HepG2 (cell line): Measurements from ENCODE around the gene GNB1. TPM values are rescaled to one million over a fixed set of nuclear protein-coding genes. Genes with fewer than 3 reads are reported as not detected.
"Not testable (repeated sequence)": the region's sequence is repeated elsewhere in the genome, so short reads cannot be mapped to it uniquely, and the experiment has no call there.

Experiments
- ATAC-seq: fragments of 200-7000 bp; cut with Tn5 transposase; 3 replicates; pipeline ENCODE4 v1.9.1; 2020; ENCODE audit warnings: mild to moderate bottlenecking, moderate library complexity
- BruUV-seq: library from RNA; stranded (reverse); fragments of 400-500 nt; replicated peaks from 2 replicates; lab custom pipeline; 2021; lab: Mats Ljungman, UMichigan
- CTCF ChIA-PET: fragments of 300-600 bp; formaldehyde crosslinking; extraction: SDS; loops from one replicate; lab custom pipeline; 2021; ENCODE audit warnings: low total read pairs, inconsistent platforms, low intra/inter-chr PET ratio; lab: Yijun Ruan, JAX
- POLR2A ChIA-PET: fragments of 350-600 bp; sonication (Branson Sonifier 250); formaldehyde crosslinking; loops from one replicate; lab custom pipeline; 2020; ENCODE audit warnings: antibody characterized with exemption, inconsistent platforms; lab: Yijun Ruan, JAX
- DNase-seq: peaks from one replicate; pipeline ENCODE4 v3.0.0-alpha.2; 2015; ENCODE audit warnings: low spot score
- FAIRE-seq: peaks from 3 replicates; lab custom pipeline; 2011; peaks lifted over from hg19 to GRCh38; lab: Jason Lieb, UNC
- H2AFZ ChIP-seq: one replicate; pipeline ENCODE4 v1.6.1; 2011; ENCODE audit warnings: low read length, inconsistent platforms
- H3K27ac ChIP-seq: fragments of 300-600 bp; 3 replicates; pipeline ENCODE4 v1.8.0; 2011; ENCODE audit warnings: mixed run types, mild to moderate bottlenecking, mixed read lengths, low read length, inconsistent platforms; ENCODE audit not compliant: insufficient read depth; ENCODE audit errors: extremely low read length
- H3K27me3 ChIP-seq, 2 experiments: fragments of 200-600 bp in 1 of 2; 2 replicates in 1 of 2; 3 replicates in 1 of 2; pipeline versions ENCODE4 v1.6.0 to v1.8.0; 2011; ENCODE audit warnings: low read length in 2 of 2, mild to moderate bottlenecking in 2 of 2, moderate library complexity in 2 of 2, inconsistent platforms in 1 of 2; ENCODE audit not compliant: insufficient read depth in 2 of 2, control insufficient read depth in 1 of 2
- H3K36me3 ChIP-seq, 2 experiments: fragments of 200-600 bp in 1 of 2; replicated peaks in 1 of 2; 2 replicates in 1 of 2; 3 replicates in 1 of 2; pipeline versions ENCODE4 v1.5.1 to v1.8.0; 2011; ENCODE audit warnings: low read length in 2 of 2, inconsistent platforms in 1 of 2; ENCODE audit not compliant: insufficient read depth in 2 of 2, control insufficient read depth in 1 of 2
- H3K4me1 ChIP-seq: 2 replicates; pipeline ENCODE4 v1.5.1; 2012; ENCODE audit warnings: low read length, inconsistent platforms; ENCODE audit not compliant: insufficient read depth
- H3K4me2 ChIP-seq: 2 replicates; pipeline ENCODE4 v1.6.0; 2011; ENCODE audit warnings: low read depth, low read length, inconsistent platforms
- H3K4me3 ChIP-seq, 3 experiments: fragments of 200-600 bp in 1 of 3; sonication (generic), shearing (Covaris generic) in 1 of 3; replicated peaks in 1 of 3; 2 replicates each; pipeline ENCODE4 v1.5.1; 2011 to 2016; ENCODE audit warnings: low read length in 3 of 3, inconsistent platforms in 2 of 3, low read depth in 2 of 3, mild to moderate bottlenecking in 2 of 3, control low read depth in 1 of 3, mixed read lengths in 1 of 3; ENCODE audit not compliant: insufficient read depth in 1 of 3
- H3K79me2 ChIP-seq: one replicate; pipeline ENCODE4 v1.6.1; 2011; ENCODE audit warnings: low read length, inconsistent platforms; ENCODE audit not compliant: insufficient read depth
- H3K9ac ChIP-seq: 2 replicates; pipeline ENCODE4 v1.6.0; 2011; ENCODE audit warnings: mild to moderate bottlenecking, low read depth, low read length, inconsistent platforms; ENCODE audit not compliant: insufficient read depth
- H3K9me3 ChIP-seq: 2 replicates; pipeline ENCODE4 v1.5.1; 2012; ENCODE audit warnings: mild to moderate bottlenecking, low read length
- H4K20me1 ChIP-seq: 2 replicates; pipeline ENCODE4 v1.6.0; 2011; ENCODE audit warnings: inconsistent platforms, mild to moderate bottlenecking, low read length, moderate library complexity; ENCODE audit not compliant: insufficient read depth
- ATM ChIP-seq: fragments of 450-650 bp; IDR thresholded peaks from 2 replicates; pipeline ENCODE4 v1.7.1; 2017; ENCODE audit warnings: mild to moderate bottlenecking, borderline replicate concordance
- BORCS8-MEF2B ChIP-seq: sonication (generic); formaldehyde crosslinking; IDR thresholded peaks from 2 replicates; pipeline ENCODE4 v1.8.0; 2022; ENCODE audit warnings: mild to moderate bottlenecking, missing genetic modification reagents
- FUBP1 ChIP-seq: sonication (generic); formaldehyde crosslinking; IDR thresholded peaks from 2 replicates; pipeline ENCODE4 v1.5.1; 2020; ENCODE audit warnings: missing genetic modification reagents, mild to moderate bottlenecking, borderline replicate concordance
- GMEB1 ChIP-seq: sonication (generic); formaldehyde crosslinking; IDR thresholded peaks from 2 replicates; pipeline ENCODE4 v1.5.1; 2020; ENCODE audit warnings: missing genetic modification reagents, mild to moderate bottlenecking, borderline replicate concordance
- HNRNPK ChIP-seq: fragments of 200-400 bp; formaldehyde crosslinking; IDR thresholded peaks from 2 replicates; pipeline ENCODE4 v1.6.1; 2018; ENCODE audit warnings: low read length, low read depth, moderate library complexity, mild to moderate bottlenecking; ENCODE audit not compliant: poor library complexity, severe bottlenecking
- NAIF1 ChIP-seq: sonication (generic); formaldehyde crosslinking; IDR thresholded peaks from 2 replicates; pipeline ENCODE4 v1.5.0; 2020; ENCODE audit warnings: mild to moderate bottlenecking, missing genetic modification reagents, borderline replicate concordance
- NCOR1 ChIP-seq: fragments of 200-600 bp; sonication (generic); IDR thresholded peaks from 2 replicates; pipeline ENCODE4 v1.7.0; 2017; ENCODE audit warnings: antibody characterized with exemption, low read length, borderline replicate concordance
- SNAPC2 ChIP-seq: sonication (generic); formaldehyde crosslinking; IDR thresholded peaks from 2 replicates; pipeline ENCODE4 v1.8.1; 2022; ENCODE audit warnings: mild to moderate bottlenecking, missing genetic modification reagents
- ZC3H4 ChIP-seq: sonication (generic); formaldehyde crosslinking; IDR thresholded peaks from 2 replicates; pipeline ENCODE4 v1.4.0; 2020; ENCODE audit warnings: missing genetic modification reagents, borderline replicate concordance
- ZKSCAN5 ChIP-seq: sonication (generic); formaldehyde crosslinking; IDR thresholded peaks from 2 replicates; pipeline ENCODE4 v1.5.1; 2020; ENCODE audit warnings: mild to moderate bottlenecking, missing genetic modification reagents
- ZKSCAN8 ChIP-seq: IDR thresholded peaks from 2 replicates; pipeline ENCODE4 v1.6.1; 2016; ENCODE audit warnings: borderline replicate concordance, missing genetic modification reagents, missing compliant biosample characterization
- ZNF547 ChIP-seq: sonication (generic); formaldehyde crosslinking; IDR thresholded peaks from 2 replicates; pipeline ENCODE4 v1.5.1; 2020; ENCODE audit warnings: mild to moderate bottlenecking, missing genetic modification reagents
- ZNF713 ChIP-seq: sonication (generic); formaldehyde crosslinking; IDR thresholded peaks from 2 replicates; pipeline ENCODE4 v1.4.0; 2020; ENCODE audit warnings: mild to moderate bottlenecking, missing genetic modification reagents
- ZSCAN31 ChIP-seq: sonication (generic); formaldehyde crosslinking; IDR thresholded peaks from 2 replicates; pipeline ENCODE4 v1.5.0; 2020; ENCODE audit warnings: low read depth, mild to moderate bottlenecking, missing genetic modification reagents
- WGBS: methylation state at CpG from one replicate; pipeline ENCODE4 v1.1.6; 2017; ENCODE audit warnings: low lambda C conversion rate; 5-methylcytosine and 5-hydroxymethylcytosine counted together
- in situ Hi-C: cut with HindIII; loops from 2 replicates; pipeline ENCODE4 v1.10.0; 2017; ENCODE audit warnings: low pct_unique_long_range_greater_than_20kb; ENCODE audit not compliant: extremely low pct_ligation_motif_present
- intact Hi-C: fragments of 100-400 bp; cut with micrococcal nuclease; formaldehyde crosslinking; loops from one replicate; pipeline ENCODE4 v1.10.0; 2022; ENCODE audit not compliant: unreplicated experiment
- polyA plus RNA-seq, 8 experiments: library from polyadenylated mRNA; depleted of rRNA in 3 of 8; stranded (reverse) in 7 of 8; unstranded in 1 of 8; fragments of >200 nt; fragmentation: Illumina TruSeq in 4 of 8; extraction: Trizol in 4 of 8; gene quantifications; 2 replicates each; pipeline versions ENCODE4 v1.2.1 to v1.2.3, GENCODE V29; 2011 to 2016; ENCODE audit warnings: low read depth in 4 of 8, missing spikeins in 1 of 8, mixed read lengths in 1 of 8; ENCODE audit not compliant: insufficient read depth in 1 of 8
- total RNA-seq, 5 experiments: library from RNA; depleted of rRNA; stranded (reverse); fragments of >200 nt; fragmentation: Illumina TruSeq; extraction: Trizol; gene quantifications; 2 replicates each; pipeline ENCODE4 v1.2.3, GENCODE V29; 2016; ENCODE audit warnings: low read depth in 1 of 5

Gene GNB1
- total and polyA plus RNA-seq, 2 of the 13 experiments (the other 11 are each of a cell fraction or from before 2014, with no cell fraction given), result 66.2 to 327 TPM

GRCh38 chr1:1749941-1750340, 140.9 kb downstream of the GNB1 start:
- H3K27ac ChIP-seq, CTCF ChIA-PET, DNase-seq, H3K4me2 ChIP-seq, ATAC-seq, intact Hi-C loops, in situ Hi-C loops, H3K79me2 ChIP-seq, BruUV-seq, H3K9ac ChIP-seq, FAIRE-seq, H4K20me1 ChIP-seq, H3K27me3 ChIP-seq, H3K4me3 ChIP-seq, H3K9me3 ChIP-seq, H2AFZ ChIP-seq: not testable (repeated sequence)
- Histone ChIP-seq H3K36me3 (peaks cover 6 to 12% of the 10 kb centered on the region in 2 experiments; a peak in 4 of 5 replicates), H3K4me1 (peaks cover 14% of the 10 kb centered on the region)
- WGBS, result 80% methylated on average over 1 of the region's 9 CpGs
- POLR2A ChIA-PET, result interaction anchor here (2.1 kb wide), 1 partner anchor 19 kb away, joined by 9 read pairs; no protein-coding TSS in a partner anchor

- H3K79me2 ChIP-seq, result no peaks in the 10 kb centered on the region
- peak overlapping the region; percentile 55 for H3K27ac ChIP-seq
- H3K27me3 ChIP-seq, result no peaks in the 10 kb centered on the region
- POLR2A ChIA-PET, result interaction anchor here (0.7 to 2.1 kb wide), 3 partner anchors 20 to 28 kb away, joined by 3 to 9 read pairs (median 4); no protein-coding TSS in a partner anchor
- H3K9me3 ChIP-seq, result no peaks in the 10 kb centered on the region
- no peak overlapping the region for H2AFZ ChIP-seq
- 2% methylated on average over 16 of the region's 18 CpGs for WGBS
- BruUV-seq, result no TSS peak
- peak; percentile 40 for FAIRE-seq
- CTCF ChIA-PET, result no interaction called here
- intact Hi-C loops, result no loop called here
- peaks cover 3 to 8% of the 10 kb centered on the region in 2 experiments; a peak in 2 of 5 replicates for H3K36me3 ChIP-seq
- peak; percentile 64 for ATAC-seq
- no peaks in the 10 kb centered on the region for H4K20me1 ChIP-seq
- peaks cover 14% of the 10 kb centered on the region for H3K4me1 ChIP-seq
- H3K4me3 ChIP-seq, result peak overlapping the region; percentile 40 to 69 (median 53)
- H3K4me2 ChIP-seq, result peak overlapping the region; percentile 82
- DNase-seq, result peak; percentile 65
- H3K9ac ChIP-seq, result peak overlapping the region; percentile 53
- in situ Hi-C loops, result no loop called here
- TF ChIP-seq ATM (no peak), SNAPC2 (CRISPR knock-in tag) (0 out of 2 replicates have a peak, but pooled peaks have one; percentile 28), BORCS8-MEF2B (CRISPR knock-in tag) (peak; percentile 51; the same call in 1 of the 2 replicates), HNRNPK (no peak), ZNF547 (no peak), ZNF713 (no peak), ZKSCAN5 (CRISPR knock-in tag) (no peak), FUBP1 (peak; percentile 81; the same call in 1 of the 2 replicates), GMEB1 (CRISPR knock-in tag) (no peak), NAIF1 (no peak), ZC3H4 (CRISPR knock-in tag) (no peak), ZKSCAN8 (CRISPR knock-in tag) (no peak), ZSCAN31 (CRISPR knock-in tag) (no peak), NCOR1 (no peak)
Measured at GRCh38 chr1:1748686-1749321, 142.1 kb downstream of the GNB1 start.
